Measurements from ENCODE around the gene VSIG10L2. TPM values are rescaled to one million over a fixed set of nuclear protein-coding genes. Genes with fewer than 3 reads are reported as not detected.

Gene VSIG10L2
- total and polyA plus RNA-seq, 8 donors, result 0.03 to 0.21 (median 0.20) TPM; not detected in 5

GRCh38 chr11:125977333-125977732 is 31.5 kb downstream of the VSIG10L2 start:
- Histone ChIP-seq H3K27me3 (no peaks in the 10 kb centered on the region), H3K4me3 (no peak overlapping the region), H3K9me3 (no peaks in the 10 kb centered on the region), H3K4me1 (no peaks in the 10 kb centered on the region), H3K27ac (no peak overlapping the region), H3K36me3 (no peaks in the 10 kb centered on the region)
- no peak for TF ChIP-seq CTCF (IDR thresholded peaks at IDR 0.05)
- ATAC-seq (no peak), DNase-seq (no peak)
- intact Hi-C loops (cut with DNase I), result no loop called here

- no peak for DNase-seq
- Histone ChIP-seq H3K4me3 (no peak overlapping the region), H3K9me3 (no peaks in the 10 kb centered on the region), H3K4me1 (no peaks in the 10 kb centered on the region), H3K27ac (no peak overlapping the region), H3K27me3 (no peaks in the 10 kb centered on the region), H3K36me3 (no peaks in the 10 kb centered on the region)
- no peak for ATAC-seq
- TF ChIP-seq CTCF (IDR thresholded peaks at IDR 0.05), result no peak
- intact Hi-C loops (cut with DNase I), result no loop called here
Observed at GRCh38 chr11:125978181-125978716, 32.4 kb downstream of the VSIG10L2 start.

- TF ChIP-seq CTCF (IDR thresholded peaks at IDR 0.05), result no peak
- Histone ChIP-seq H3K27me3 (no peaks in the 10 kb centered on the region), H3K9me3 (no peaks in the 10 kb centered on the region), H3K27ac (no peak overlapping the region), H3K4me3 (no peak overlapping the region), H3K4me1 (no peaks in the 10 kb centered on the region), H3K36me3 (no peaks in the 10 kb centered on the region)
- DNase-seq (no peak), ATAC-seq (no peak)
- intact Hi-C loops (cut with DNase I), result no loop called here
Observed at GRCh38 chr11:125978778-125979407, 33.0 kb downstream of the VSIG10L2 start.

- DNase-seq (no peak), ATAC-seq (no peak)
- intact Hi-C loops (cut with DNase I), result no loop called here
- no peak overlapping the region for H3K27ac ChIP-seq
- no peaks in the 10 kb centered on the region for H3K27me3 ChIP-seq
- H3K4me1 ChIP-seq, result no peaks in the 10 kb centered on the region
- TF ChIP-seq CTCF (IDR thresholded peaks at IDR 0.05), result no peak
- no peak overlapping the region for H3K4me3 ChIP-seq
- no peaks in the 10 kb centered on the region for H3K36me3 ChIP-seq
- H3K9me3 ChIP-seq, result no peaks in the 10 kb centered on the region
Observed at GRCh38 chr11:125979511-125979910, 33.7 kb downstream of the VSIG10L2 start.

DNA sequence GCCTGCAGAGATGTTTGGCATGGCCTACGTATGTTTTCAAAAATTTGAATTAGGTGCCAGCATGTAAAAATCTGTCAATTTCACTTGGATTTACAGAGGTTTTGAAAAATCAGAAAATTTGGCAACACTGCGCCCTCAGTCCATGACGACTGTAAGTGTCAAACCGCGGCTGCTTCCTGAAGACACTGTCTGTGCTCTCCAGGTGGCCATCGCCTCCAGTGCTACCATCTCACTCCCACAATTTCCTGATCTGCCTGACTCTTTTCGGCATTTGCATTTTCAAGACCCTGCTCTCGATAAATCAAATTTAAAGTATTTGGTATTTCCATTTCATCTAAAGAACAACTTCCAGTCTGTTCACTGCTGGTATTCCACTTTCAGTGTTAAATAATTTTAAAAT is 34.6 kb downstream of the VSIG10L2 start:
- ATAC-seq (no peak), DNase-seq (no peak)
- Histone ChIP-seq H3K27me3 (no peaks in the 10 kb centered on the region), H3K27ac (no peak overlapping the region), H3K4me3 (no peak overlapping the region), H3K4me1 (no peaks in the 10 kb centered on the region), H3K9me3 (no peaks in the 10 kb centered on the region), H3K36me3 (no peaks in the 10 kb centered on the region)
- no peak for TF ChIP-seq CTCF (IDR thresholded peaks at IDR 0.05)
- intact Hi-C loops (cut with DNase I), result no loop called here

Measured in left lung (tissue), 10 donors.